ENCODE results near the gene FOXA2. TPM values are rescaled to one million over a fixed set of nuclear protein-coding genes. Genes with fewer than 3 reads are reported as not detected.

The FOXA2 gene
- polyA plus RNA-seq, 3 donors: not detected

- Mint-ChIP-seq H3K27ac (peak overlapping the region in 2 of 7 donors; percentile 16 to 33), H3K4me1 (no peaks in the 10 kb centered on the region), H3K9me3 (peaks cover 0 to 19% (median 2%) of the 10 kb centered on the region in 7 donors), H3K27me3 (ENCODE audit: low read depth in 3 of 3) (peaks cover 65 to 80% (median 70%) of the 10 kb centered on the region in 3 donors), H3K4me3 (peak overlapping the region in 1 of 2 donors; percentile 55), H3K36me3 (no peaks in the 10 kb centered on the region)
- no peaks in the 10 kb centered on the region for H3K4me1 ChIP-seq (ENCODE audit: control insufficient read depth in 1 of 2, insufficient read depth in 2 of 2, low read length in 2 of 2)
- H3K79me2 ChIP-seq (ENCODE audit: insufficient read depth, low read length): no peaks in the 10 kb centered on the region
- H3K9me3 ChIP-seq (replicated peaks in 1 of 2; ENCODE audit: control insufficient read depth in 1 of 2, insufficient read depth in 1 of 2, low read length in 2 of 2): peaks cover 0 to 19% of the 10 kb centered on the region in 2 donors
- H3K4me2 ChIP-seq (replicated peaks; ENCODE audit: extremely low read depth, low read length, poor library complexity, severe bottlenecking): no peak overlapping the region
- DNase-seq: no peak
- H2AFZ ChIP-seq (ENCODE audit: insufficient read depth, low read depth, low read length, poor library complexity, severe bottlenecking): no peak overlapping the region
- no CpG with 5 or more reads among the region's 6 CpGs for WGBS (ENCODE audit: insufficient coverage)
- no peaks in the 10 kb centered on the region for H4K20me1 ChIP-seq (ENCODE audit: insufficient read depth, low read length)
- H3K4me3 ChIP-seq (replicated peaks in 1 of 3; ENCODE audit: low read depth in 2 of 3, low read length in 3 of 3): no peak overlapping the region
- no peaks in the 10 kb centered on the region for H3K36me3 ChIP-seq (replicated peaks in 1 of 2; ENCODE audit: control insufficient read depth in 1 of 2, insufficient read depth in 2 of 2, low read length in 2 of 2)
- H3K9ac ChIP-seq (ENCODE audit: insufficient read depth, low read length, poor library complexity, severe bottlenecking): no peak overlapping the region
- H3K27ac ChIP-seq (ENCODE audit: low read depth in 1 of 2, low read length in 2 of 2): no peak overlapping the region
- peaks cover 65 to 68% of the 10 kb centered on the region in 2 donors for H3K27me3 ChIP-seq (ENCODE audit: control insufficient read depth in 2 of 2, insufficient read depth in 2 of 2, low read length in 2 of 2)
- intact Hi-C loops (cut with micrococcal nuclease): no loop called here
- TF ChIP-seq, protein P1, sequence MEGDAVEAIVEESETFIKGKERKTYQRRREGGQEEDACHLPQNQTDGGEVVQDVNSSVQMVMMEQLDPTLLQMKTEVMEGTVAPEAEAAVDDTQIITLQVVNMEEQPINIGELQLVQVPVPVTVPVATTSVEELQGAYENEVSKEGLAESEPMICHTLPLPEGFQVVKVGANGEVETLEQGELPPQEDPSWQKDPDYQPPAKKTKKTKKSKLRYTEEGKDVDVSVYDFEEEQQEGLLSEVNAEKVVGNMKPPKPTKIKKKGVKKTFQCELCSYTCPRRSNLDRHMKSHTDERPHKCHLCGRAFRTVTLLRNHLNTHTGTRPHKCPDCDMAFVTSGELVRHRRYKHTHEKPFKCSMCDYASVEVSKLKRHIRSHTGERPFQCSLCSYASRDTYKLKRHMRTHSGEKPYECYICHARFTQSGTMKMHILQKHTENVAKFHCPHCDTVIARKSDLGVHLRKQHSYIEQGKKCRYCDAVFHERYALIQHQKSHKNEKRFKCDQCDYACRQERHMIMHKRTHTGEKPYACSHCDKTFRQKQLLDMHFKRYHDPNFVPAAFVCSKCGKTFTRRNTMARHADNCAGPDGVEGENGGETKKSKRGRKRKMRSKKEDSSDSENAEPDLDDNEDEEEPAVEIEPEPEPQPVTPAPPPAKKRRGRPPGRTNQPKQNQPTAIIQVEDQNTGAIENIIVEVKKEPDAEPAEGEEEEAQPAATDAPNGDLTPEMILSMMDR (IDR thresholded peaks at IDR 0.05): no peak
Observed at GRCh38 chr20:22559711-22560318, 24.6 kb downstream of the FOXA2 start.

DNA sequence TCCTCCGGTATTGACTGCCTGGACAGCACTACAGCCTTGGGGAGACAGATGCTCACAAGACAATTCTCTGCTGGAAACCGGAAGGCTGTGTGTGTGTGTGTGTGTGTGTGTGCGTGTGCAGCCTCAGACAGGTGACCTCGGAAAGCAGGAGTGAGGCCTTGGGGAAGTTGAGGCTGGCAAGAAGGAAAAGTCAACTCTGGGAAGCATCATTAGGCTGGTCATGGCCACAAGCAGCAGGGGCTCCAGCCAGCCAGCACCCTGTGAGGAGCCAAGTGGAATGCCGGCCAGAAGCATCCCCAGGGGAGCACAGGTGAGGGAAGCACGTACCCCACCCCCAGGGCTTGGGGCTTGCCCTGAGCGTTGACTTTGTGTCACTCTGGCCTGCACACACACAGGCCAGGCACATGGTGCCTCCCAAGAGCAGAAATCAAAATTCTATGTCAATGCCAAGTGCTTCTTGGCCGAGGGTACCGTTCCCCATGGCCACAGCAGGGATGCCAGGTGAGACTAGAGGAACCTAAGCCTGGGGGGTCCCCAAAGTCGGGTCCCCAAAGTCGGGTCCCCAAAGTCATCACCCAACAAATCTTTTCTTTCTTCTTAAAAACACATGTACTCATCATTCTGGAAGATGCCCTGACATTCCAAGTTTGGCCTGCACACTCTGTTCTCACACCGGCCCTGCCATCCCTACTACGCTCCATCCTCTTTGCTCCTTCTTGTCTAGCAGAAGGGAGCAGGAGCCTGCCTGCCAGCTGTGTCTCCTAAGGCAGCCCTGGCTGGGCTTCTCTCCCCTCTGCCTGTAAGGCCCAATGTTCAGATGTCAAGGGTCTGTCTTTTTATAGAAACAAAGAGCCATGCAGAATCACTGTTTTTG is 26.7 kb downstream of the FOXA2 start:
- Histone ChIP-seq H2AFZ (ENCODE audit: insufficient read depth, low read depth, low read length, poor library complexity, severe bottlenecking) (no peak overlapping the region), H4K20me1 (ENCODE audit: insufficient read depth, low read length) (no peaks in the 10 kb centered on the region), H3K36me3 (replicated peaks in 1 of 2; ENCODE audit: control insufficient read depth in 1 of 2, insufficient read depth in 2 of 2, low read length in 2 of 2) (no peaks in the 10 kb centered on the region), H3K4me3 (replicated peaks in 1 of 3; ENCODE audit: low read depth in 2 of 3, low read length in 3 of 3) (no peak overlapping the region), H3K9me3 (replicated peaks in 1 of 2; ENCODE audit: control insufficient read depth in 1 of 2, insufficient read depth in 1 of 2, low read length in 2 of 2) (peaks cover 0 to 19% of the 10 kb centered on the region in 2 donors), H3K27me3 (ENCODE audit: control insufficient read depth in 2 of 2, insufficient read depth in 2 of 2, low read length in 2 of 2) (peaks cover 44 to 47% of the 10 kb centered on the region in 2 donors), H3K9ac (ENCODE audit: insufficient read depth, low read length, poor library complexity, severe bottlenecking) (no peak overlapping the region), H3K27ac (ENCODE audit: low read depth in 1 of 2, low read length in 2 of 2) (no peak overlapping the region), H3K79me2 (ENCODE audit: insufficient read depth, low read length) (no peaks in the 10 kb centered on the region), H3K4me2 (replicated peaks; ENCODE audit: extremely low read depth, low read length, poor library complexity, severe bottlenecking) (no peak overlapping the region), H3K4me1 (ENCODE audit: control insufficient read depth in 1 of 2, insufficient read depth in 2 of 2, low read length in 2 of 2) (no peaks in the 10 kb centered on the region)
- TF ChIP-seq, protein P1 (IDR thresholded peaks at IDR 0.05): no peak
- H3K4me1 Mint-ChIP-seq: no peaks in the 10 kb centered on the region
- H3K27ac Mint-ChIP-seq: peak overlapping the region in 1 of 7 donors; percentile 5
- intact Hi-C loops (cut with micrococcal nuclease): no loop called here
- no peak for DNase-seq
- WGBS (ENCODE audit: insufficient coverage): 91% methylated on average over 11 of the region's 13 CpGs
- peaks cover 2 to 21% (median 3%) of the 10 kb centered on the region in 7 donors for H3K9me3 Mint-ChIP-seq
- peak overlapping the region in 1 of 2 donors; percentile 52 for H3K4me3 Mint-ChIP-seq
- H3K27me3 Mint-ChIP-seq (ENCODE audit: low read depth in 3 of 3): peaks cover 51 to 67% (median 53%) of the 10 kb centered on the region in 3 donors
- H3K36me3 Mint-ChIP-seq: no peaks in the 10 kb centered on the region

All from CD14-positive monocyte (primary cell).